ENCODE measurements around the gene HOXC4. TPM values are rescaled to one million over a fixed set of nuclear protein-coding genes. Genes with fewer than 3 reads are reported as not detected.

HOXC4 gene
- total RNA-seq, 3 donors from 2014 or later, result 1.8 to 2.3 (median 1.9) TPM

DNA sequence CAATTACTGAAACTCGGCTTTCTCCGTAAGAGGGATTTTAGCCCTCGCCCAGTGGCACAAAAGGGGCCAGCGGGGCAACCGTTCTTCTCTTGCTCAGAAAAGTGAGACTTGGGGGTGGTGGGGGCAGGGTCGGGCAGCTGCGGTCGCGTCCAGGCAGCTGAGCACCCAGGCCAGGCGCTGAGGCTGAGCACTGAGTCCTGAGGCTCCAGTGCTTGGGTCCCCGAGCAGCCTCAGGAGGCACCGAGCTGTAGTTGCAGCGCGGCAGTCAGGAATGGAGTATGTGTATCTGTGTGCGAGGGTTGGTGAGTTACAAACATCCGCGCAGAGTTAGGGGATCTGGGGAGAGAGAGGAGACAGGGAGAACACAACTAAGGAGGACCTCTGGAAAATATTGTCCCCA lies 29.5 kb upstream of the HOXC4 start:
- Histone ChIP-seq H3K36me3 (no peaks in the 10 kb centered on the region), H3K9me3 (no peaks in the 10 kb centered on the region), H3K4me1 (peaks cover 0 to 20% of the 10 kb centered on the region in 2 donors), H3K27ac (peak overlapping the region; percentile 99), H3K27me3 (no peaks in the 10 kb centered on the region), H3K4me3 (peak overlapping the region; percentile 30 to 60 (median 30))
- peak in 1 of 2 donors; percentile 47 for DNase-seq (ENCODE audit: low spot score in 2 of 2)
- intact Hi-C loops (cut with DNase I; ENCODE audit: low total_unique reads), result no loop called here
- TF ChIP-seq, protein P1, sequence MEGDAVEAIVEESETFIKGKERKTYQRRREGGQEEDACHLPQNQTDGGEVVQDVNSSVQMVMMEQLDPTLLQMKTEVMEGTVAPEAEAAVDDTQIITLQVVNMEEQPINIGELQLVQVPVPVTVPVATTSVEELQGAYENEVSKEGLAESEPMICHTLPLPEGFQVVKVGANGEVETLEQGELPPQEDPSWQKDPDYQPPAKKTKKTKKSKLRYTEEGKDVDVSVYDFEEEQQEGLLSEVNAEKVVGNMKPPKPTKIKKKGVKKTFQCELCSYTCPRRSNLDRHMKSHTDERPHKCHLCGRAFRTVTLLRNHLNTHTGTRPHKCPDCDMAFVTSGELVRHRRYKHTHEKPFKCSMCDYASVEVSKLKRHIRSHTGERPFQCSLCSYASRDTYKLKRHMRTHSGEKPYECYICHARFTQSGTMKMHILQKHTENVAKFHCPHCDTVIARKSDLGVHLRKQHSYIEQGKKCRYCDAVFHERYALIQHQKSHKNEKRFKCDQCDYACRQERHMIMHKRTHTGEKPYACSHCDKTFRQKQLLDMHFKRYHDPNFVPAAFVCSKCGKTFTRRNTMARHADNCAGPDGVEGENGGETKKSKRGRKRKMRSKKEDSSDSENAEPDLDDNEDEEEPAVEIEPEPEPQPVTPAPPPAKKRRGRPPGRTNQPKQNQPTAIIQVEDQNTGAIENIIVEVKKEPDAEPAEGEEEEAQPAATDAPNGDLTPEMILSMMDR (IDR thresholded peaks at IDR 0.05), result no peak
- TF ChIP-seq POLR2A (IDR thresholded peaks at IDR 0.05) (no peak), POLR2AphosphoS5 (IDR thresholded peaks at IDR 0.05) (no peak)

DNA sequence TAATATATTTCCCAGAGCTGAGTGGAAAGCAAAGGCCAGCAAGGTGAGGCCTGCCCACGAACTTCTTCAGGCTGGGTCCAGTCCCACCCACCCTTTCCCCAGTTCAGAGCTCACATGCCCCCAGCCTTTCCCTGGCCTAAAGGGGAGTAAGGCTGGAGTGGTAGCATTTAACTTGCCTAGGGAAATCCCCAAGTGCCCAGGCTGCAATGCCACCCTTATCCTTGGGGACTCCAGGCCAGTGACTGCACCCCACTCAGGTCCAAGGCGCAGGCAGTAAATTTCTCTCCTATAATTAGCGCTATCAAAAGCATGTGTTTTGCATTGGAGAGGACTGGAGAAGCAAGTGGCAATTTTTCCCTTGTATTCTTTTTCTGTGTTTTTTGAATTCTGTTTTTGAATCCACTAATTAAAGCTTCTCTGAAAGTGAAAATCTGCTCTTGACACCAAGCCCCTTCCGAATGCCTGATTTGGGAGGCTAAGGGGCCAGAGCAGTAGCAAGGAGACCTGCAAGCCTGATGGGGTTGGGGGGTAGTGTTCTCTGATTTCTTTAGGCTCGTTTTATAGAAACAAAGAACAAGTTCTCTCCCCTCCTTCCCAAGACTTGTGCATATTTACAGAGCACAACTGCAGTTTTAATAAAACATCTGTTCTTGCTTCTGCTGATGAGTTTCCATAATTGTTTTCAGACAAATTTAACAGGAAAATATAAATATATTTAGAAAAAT lies 28.9 kb upstream of the HOXC4 start:
- Histone ChIP-seq H3K4me1 (peaks cover 0 to 18% of the 10 kb centered on the region in 2 donors), H3K36me3 (no peaks in the 10 kb centered on the region), H3K27me3 (no peaks in the 10 kb centered on the region), H3K9me3 (no peaks in the 10 kb centered on the region), H3K27ac (peak overlapping the region; percentile 99), H3K4me3 (peak overlapping the region; percentile 30 to 60 (median 30))
- TF ChIP-seq POLR2A (IDR thresholded peaks at IDR 0.05) (no peak), POLR2AphosphoS5 (IDR thresholded peaks at IDR 0.05) (no peak)
- TF ChIP-seq, protein P1 (IDR thresholded peaks at IDR 0.05), result no peak
- DNase-seq (ENCODE audit: low spot score in 2 of 2), result peak in 1 of 2 donors; percentile 12
- intact Hi-C loops (cut with DNase I; ENCODE audit: low total_unique reads), result no loop called here

DNA sequence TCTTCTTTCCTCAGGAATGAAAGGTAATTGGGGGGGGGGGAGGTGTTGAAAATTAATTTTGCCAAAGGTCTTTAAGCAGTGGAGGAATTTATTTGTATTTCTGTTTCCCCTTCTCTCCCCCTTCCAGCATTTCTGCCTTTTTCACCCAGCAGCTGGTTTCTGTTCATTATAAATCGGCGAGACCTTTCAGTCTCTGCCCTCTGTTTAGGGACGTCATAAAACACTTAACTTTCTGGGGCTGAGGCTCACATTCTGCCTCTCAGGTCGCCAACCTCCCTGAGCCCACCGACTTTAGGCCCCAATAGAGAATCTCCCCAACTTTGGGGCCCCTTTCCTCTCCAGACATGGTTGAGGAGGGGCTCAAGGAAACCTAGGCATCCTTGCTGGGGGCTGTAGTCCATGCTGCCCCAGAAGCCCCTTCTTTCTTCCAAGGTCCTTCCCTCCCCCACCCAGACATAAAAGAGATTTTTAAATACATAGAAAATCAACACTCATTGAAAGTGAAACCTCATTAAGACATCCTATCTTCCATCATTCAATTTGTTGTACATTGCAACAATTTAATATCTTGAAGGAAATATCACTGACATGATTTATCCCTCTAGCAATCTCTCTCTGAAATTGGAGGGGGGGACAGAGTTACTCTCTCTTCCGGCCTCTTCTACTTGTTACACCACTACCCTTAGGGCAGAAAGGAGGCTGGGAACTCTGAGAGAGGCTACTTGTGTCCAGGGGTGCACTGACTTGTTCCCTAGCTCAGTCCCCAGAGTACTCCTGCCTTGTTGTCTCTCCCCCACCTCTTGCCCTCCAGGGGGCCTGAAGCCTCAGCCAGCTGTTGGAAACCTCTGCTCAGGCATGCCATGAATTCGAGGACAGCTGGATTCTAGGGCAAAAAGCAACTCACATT lies 27.9 kb upstream of the HOXC4 start:
- H3K4me1 ChIP-seq, result peaks cover 0 to 15% of the 10 kb centered on the region in 2 donors
- intact Hi-C loops (cut with DNase I; ENCODE audit: low total_unique reads), result no loop called here

DNA sequence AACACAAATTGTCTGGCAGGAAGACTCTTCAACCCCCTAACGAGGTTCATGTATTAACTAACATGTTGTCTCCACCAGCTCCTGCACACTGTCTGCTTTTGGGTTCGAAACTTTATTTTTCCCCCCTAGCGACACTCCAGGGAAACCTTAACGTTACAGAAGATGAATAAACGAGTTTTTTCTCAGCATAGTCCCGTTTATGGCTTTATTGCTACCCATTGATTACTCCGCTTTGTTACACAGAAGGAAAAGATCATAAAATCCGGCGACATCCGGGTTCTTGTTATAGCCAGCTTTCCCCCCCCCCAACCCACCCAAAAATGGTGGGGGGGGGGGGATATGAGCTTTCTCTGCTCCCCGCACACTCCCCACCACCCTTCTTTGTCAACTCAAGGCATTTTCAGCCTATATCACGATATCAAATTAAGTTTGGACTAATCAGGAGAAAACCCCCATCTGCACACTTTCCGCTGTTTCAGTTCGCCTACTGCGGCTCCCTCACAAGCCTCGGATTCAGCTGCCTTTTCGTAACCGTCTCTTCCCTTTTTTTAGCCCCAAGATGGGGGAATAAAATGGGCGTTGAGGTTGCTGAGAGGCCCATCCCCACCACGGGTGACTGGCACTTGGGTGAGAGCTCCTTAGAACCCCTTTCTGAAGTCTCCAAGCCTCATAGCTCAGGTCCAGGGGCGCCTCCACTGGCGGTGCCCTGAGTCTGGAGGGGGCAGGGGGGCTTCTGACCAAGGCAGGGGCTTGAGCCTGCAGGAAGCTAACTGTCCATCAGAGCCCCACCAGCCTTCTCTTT lies 26.8 kb upstream of the HOXC4 start:
- Histone ChIP-seq H3K36me3 (no peaks in the 10 kb centered on the region), H3K4me1 (peaks cover 0 to 7% of the 10 kb centered on the region in 2 donors), H3K27me3 (no peaks in the 10 kb centered on the region), H3K27ac (peak overlapping the region; percentile 84 to 88), H3K9me3 (no peaks in the 10 kb centered on the region), H3K4me3 (peak overlapping the region; percentile 26 to 59 (median 51))
- intact Hi-C loops (cut with DNase I; ENCODE audit: low total_unique reads), result no loop called here
- TF ChIP-seq POLR2AphosphoS5 (IDR thresholded peaks at IDR 0.05) (no peak), POLR2A (IDR thresholded peaks at IDR 0.05) (no peak)
- TF ChIP-seq, protein P1 (IDR thresholded peaks at IDR 0.05), result no peak
- DNase-seq (ENCODE audit: low spot score in 2 of 2), result peak in 1 of 2 donors; percentile 14

More for the DNA sequence above, 27.9 kb upstream of the HOXC4 start:
- TF ChIP-seq POLR2A (IDR thresholded peaks at IDR 0.05) (no peak), POLR2AphosphoS5 (IDR thresholded peaks at IDR 0.05) (no peak)
- TF ChIP-seq, protein P1 (IDR thresholded peaks at IDR 0.05), result no peak
- Histone ChIP-seq H3K27me3 (no peaks in the 10 kb centered on the region), H3K9me3 (no peaks in the 10 kb centered on the region), H3K27ac (peak overlapping the region; percentile 84 to 88), H3K36me3 (no peaks in the 10 kb centered on the region), H3K4me3 (peak overlapping the region; percentile 24 to 51 (median 26))
- peak in 1 of 2 donors; percentile 31 for DNase-seq (ENCODE audit: low spot score in 2 of 2)
